NCI-H2196 treated with DMSO at 0.1 percent for 48 hours (cell line): Measurements from ENCODE around the gene SOX11.

Experiments used
- DNase-seq: peaks from one replicate; lab custom pipeline; 2025; ENCODE audit not compliant: unreplicated experiment; lab: John Stamatoyannopoulos, UW

The SOX11 gene

DNA sequence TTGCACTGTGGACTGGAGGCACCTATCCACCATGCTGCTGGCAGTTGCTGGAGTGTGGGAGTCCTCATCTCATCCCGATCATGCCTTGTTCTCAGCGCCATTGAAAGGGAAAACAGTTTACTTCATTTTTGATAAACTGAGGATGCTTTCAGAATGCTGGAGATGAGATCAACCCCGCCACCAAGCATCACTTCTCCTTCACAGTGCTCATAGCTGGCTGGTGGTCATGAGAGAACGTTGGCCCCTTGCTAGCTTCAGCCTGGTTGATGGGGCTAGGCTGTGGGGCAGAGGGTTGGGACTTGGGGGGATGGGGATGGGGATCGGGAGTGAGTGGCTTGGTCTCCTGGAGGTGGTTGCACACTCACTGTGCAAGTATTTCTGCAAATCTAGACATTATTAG, 30.1 kb downstream of the SOX11 start:
- DNase-seq, result no peak

GRCh38 chr2:5723791-5724735, 31.9 kb downstream of the SOX11 start:
- DNase-seq, result no peak

GRCh38 chr2:5725072-5725471, 32.9 kb downstream of the SOX11 start:
- no peak for DNase-seq

GRCh38 chr2:5725794-5726463, 33.7 kb downstream of the SOX11 start:
- DNase-seq, result no peak

DNA sequence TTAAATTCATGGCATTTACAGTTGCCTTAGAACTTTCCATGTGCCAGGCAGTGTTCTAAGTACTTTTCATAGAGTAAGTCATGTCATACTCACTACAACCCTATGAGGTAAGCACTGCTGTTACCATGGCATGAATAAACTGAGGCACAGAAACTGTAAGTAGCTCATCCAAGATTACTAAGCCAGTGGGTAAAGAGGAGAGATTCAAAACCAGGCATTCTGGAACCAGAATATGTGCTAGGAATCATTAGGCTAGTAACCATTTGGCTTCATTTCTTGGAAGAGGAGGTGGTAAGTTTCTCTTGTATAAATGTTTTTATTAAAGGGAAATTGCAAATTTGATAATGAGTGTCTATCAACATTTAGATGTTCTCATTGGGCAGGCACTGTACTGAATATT, 35.1 kb downstream of the SOX11 start:
- DNase-seq, result no peak

DNA sequence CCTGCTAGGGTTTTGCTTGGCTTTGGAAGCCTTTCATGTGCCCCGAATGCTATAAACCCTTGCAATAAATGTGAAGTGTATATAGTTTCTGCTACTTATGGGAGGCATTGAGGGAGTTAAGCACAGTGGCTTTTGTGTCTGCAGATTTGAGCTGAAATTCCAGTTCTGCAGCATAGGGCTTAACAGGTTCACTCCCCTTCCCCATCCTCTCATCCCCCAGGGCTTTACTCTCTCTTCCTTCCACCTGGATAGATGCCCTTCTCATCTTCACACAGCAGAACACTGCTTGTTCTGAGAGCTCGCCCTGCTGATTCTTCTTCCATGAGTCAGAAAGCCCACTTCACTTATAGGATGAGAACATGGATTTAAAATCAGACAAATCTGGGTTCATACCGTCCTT, 37.2 kb downstream of the SOX11 start:
- no peak for DNase-seq

- DNase-seq, result no peak
Measured at GRCh38 chr2:5730386-5730785, 38.2 kb downstream of the SOX11 start.

- no peak for DNase-seq
Measured at GRCh38 chr2:5734859-5735520, 42.8 kb downstream of the SOX11 start.

- no peak for DNase-seq
Measured at GRCh38 chr2:5735521-5735861, 43.3 kb downstream of the SOX11 start.

DNA sequence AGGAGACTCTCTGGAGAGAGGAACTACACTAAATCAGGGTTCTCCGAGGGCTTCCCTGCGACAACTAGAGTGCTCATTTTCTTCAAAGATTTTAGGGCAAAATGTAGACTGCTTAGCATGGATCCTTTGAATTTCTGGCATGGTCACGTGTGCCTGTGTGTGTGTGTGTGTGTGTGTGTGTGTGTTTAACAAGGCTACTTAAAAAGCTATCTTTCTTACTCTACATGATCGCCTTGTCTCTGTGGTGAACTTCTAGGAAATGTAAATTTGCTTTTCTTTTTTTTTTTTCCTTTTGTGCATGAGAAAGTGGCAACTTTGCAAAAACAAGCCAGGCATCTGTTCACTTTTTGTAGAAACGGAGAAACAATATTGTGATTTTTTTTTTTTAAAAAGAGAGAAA, 43.9 kb downstream of the SOX11 start:
- no peak for DNase-seq

DNA sequence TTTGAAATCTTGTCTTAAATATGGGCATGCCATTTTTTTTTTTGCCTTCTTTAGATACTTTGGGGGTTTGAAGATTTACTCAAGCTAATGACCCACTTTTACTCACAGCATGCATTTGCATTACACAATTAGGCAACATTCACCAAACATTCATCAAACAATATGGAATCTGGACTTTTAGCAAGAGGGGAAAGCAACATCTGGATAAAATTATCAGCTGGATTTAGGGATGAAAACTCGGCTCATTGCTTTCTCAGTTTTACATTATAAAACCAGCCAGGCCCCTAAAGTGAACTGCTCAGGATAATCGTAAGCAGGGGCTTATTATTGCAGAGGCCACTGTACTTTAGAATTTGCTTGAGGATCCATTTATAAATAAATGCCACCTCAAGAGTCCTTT, 44.7 kb downstream of the SOX11 start:
- no peak for DNase-seq

DNA sequence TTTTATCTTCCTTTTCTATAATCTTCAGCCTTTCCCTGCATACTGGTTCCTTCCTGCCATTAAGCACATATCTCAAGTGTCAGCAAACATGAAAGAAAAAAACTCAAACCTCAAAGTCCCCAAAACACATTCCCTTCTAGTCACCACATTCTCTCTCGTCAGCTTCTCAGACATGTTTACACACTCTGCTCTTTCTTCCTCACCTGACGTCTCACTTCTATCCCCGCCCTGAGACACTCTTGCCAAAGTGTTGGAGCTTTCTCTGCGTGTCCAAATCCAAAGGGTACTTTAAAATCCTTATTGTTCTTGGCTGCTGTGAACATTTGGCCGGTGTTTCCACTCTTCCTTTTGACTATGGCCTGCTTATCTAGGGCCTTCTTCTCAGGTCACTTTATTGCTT, 47.9 kb downstream of the SOX11 start:
- DNase-seq, result no peak

DNA sequence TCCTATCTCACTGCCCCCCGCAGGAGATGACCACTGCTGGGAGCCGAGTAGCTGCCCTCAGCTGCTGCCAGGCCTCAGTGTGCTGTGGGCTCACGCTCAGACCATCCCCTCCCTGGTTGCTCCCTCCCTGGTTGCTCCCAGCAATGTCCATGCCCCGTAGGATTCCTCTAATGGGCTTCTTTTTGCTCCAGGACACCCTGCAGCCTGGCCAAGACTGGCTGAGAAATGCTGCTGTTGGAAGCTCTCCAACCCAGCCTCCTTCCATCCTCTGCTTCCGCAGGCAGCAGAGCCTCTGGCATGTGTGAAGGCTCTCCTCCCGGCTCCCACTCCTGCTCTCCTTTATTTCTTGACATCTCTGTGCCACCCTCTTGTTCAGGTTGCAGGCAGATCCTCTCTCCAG, 48.6 kb downstream of the SOX11 start:
- no peak for DNase-seq

DNA sequence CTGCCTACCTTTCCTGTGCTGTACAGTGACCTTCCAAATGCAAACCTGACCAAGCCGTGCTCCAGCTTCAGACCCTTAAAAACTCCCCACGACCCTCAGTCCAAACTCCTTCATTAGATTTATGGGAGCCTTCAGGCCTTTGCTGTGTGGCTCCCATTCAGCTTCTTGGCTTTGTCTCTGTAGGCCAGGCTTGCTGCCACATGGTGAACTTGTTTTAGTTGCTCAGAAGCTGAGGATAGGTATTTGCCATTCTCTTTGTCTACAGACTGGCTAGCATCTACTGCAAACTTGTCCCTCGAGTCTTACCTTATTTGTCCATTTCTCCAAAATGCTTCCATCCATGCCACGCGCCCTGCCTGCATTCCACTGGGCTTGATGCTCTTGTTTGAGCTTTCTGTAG, 49.1 kb downstream of the SOX11 start:
- no peak for DNase-seq

- no peak for DNase-seq
Measured at GRCh38 chr2:5742126-5742525, 49.9 kb downstream of the SOX11 start.

- no peak for DNase-seq
Measured at GRCh38 chr2:5748391-5748790, 56.2 kb downstream of the SOX11 start.

DNA sequence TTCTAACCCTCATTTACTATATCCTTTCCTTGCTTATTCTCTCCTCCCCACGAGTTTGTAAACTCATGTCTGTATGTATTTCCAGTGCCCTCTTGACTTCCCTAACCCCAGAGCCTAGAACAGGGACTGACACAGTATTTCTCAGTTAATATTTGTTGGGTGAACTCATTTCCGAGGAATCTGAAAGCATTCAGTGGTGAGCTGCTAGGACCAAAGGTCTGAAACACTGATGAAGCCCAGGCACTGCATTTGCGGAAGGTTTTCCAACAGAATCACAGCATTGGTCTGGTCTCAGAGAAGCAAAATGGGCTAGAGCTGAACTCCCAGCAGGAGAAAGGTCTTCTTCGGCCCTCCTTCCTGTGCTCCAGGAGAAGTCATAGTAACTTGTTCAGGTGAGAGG, 56.8 kb downstream of the SOX11 start:
- DNase-seq, result no peak

GRCh38 chr2:5749347-5749746, 57.2 kb downstream of the SOX11 start:
- no peak for DNase-seq
